ENCODE results near the gene ZSWIM8. TPM values are rescaled to one million over a fixed set of nuclear protein-coding genes. Genes with fewer than 3 reads are reported as not detected.

ZSWIM8 gene
- total and polyA plus RNA-seq, 2 donors (not counting 1 experiment from before 2014, with no cell fraction given) = 110 to 147 TPM

DNA sequence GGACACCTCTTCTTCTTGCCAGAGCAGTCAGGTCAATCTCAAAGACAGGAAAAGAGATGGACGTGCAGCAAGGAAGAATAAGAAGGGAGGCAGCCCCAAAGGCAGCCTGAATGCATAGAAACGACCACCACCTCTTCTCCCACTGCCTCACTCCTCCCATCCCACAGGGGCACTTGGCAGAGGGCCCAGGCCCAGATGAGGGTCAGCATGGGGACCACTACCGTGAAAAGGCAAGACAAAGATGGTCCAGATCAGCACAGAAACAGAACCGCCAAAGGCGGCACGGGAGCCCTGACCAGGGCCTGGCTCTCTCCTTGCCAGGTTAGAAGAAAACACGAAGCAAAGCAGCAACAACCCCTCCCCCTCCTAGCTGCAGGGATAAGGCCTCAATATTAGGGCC lies 27.9 kb downstream of the ZSWIM8 start:
- H3K9ac ChIP-seq (ENCODE audit: low read length) = no peak overlapping the region

DNA sequence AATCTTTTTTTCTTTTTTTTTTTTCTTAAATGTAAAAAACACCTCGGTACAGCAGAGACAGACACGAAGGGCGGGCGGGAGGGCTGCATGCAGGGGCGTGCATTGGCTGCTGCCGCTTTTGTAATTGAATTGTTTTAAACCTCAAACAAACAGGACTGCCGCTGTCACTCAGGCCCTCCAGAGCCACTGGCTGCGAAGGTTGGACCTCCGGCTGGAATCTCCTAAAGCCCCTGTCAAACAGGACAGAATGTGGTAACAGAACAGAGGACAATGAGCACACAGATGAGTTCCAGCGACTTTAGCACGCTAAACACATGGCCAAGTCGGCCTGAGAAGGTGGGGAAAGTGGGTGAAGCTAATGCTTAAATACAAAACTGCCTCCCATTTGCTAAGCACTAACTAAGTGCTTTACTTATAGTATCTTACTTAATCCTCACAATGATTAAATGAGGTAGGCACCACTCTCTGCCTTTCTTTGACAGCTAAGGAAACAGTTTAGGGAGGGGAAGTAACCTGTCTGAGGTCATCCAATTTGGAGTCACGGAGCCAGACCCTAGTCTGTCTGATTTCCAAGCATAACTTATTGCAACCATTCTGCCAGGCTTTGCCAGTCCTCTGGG lies 29.0 kb downstream of the ZSWIM8 start:
- peaks cover 0 to 27% of the 10 kb centered on the region in 2 experiments for H3K36me3 ChIP-seq (replicated peaks in 1 of 2; ENCODE audit: control extremely low read depth in 1 of 2, control insufficient read depth in 1 of 2, extremely low read depth in 1 of 2, insufficient read depth in 2 of 2, low read length in 1 of 2)
- H3K4me3 ChIP-seq (ENCODE audit: control extremely low read depth in 1 of 5, extremely low read depth in 1 of 5, insufficient read depth in 1 of 5, low read depth in 2 of 5, low read length in 4 of 5) = no peak overlapping the region
- peaks cover 13% of the 10 kb centered on the region for H3K79me2 ChIP-seq (ENCODE audit: control insufficient read depth, insufficient read depth, low read length)
- peaks cover 4 to 18% of the 10 kb centered on the region in 2 donors for H3K4me1 ChIP-seq (ENCODE audit: control insufficient read depth in 2 of 2, insufficient read depth in 2 of 2, low read length in 2 of 2)
- H2AFZ ChIP-seq (ENCODE audit: insufficient read depth, low read depth, low read length, poor library complexity, severe bottlenecking) = no peak overlapping the region
- Mint-ChIP-seq H3K9me3 (ENCODE audit: insufficient read depth) (no peaks in the 10 kb centered on the region), H3K27me3 (no peaks in the 10 kb centered on the region), H3K27ac (no peak overlapping the region), H3K4me1 (peaks cover 11% of the 10 kb centered on the region), H3K4me3 (no peak overlapping the region)
- no peak overlapping the region for H3K4me2 ChIP-seq (replicated peaks; ENCODE audit: low read depth, low read length, poor library complexity, severe bottlenecking)
- no peaks in the 10 kb centered on the region for H3K27me3 ChIP-seq (replicated peaks in 1 of 4; ENCODE audit: control extremely low read depth in 1 of 4, control insufficient read depth in 3 of 4, insufficient read depth in 4 of 4, low read length in 3 of 4)
- POLR2A ChIA-PET = interaction anchor here (0.6 to 0.7 kb wide), 2 partner anchors 103 to 1373 kb away, joined by 5 read pairs; no protein-coding TSS in a partner anchor
- intact Hi-C loops (cut with micrococcal nuclease) = loop anchor here (5.0 kb wide), 1 partner anchor 33 kb away; no protein-coding TSS in a partner anchor
- H4K20me1 ChIP-seq (ENCODE audit: control insufficient read depth, insufficient read depth, low read length, poor library complexity, severe bottlenecking) = peaks cover 4% of the 10 kb centered on the region
- H3K27ac ChIP-seq (ENCODE audit: low read length in 2 of 2) = no peak overlapping the region
- no peak for TF ChIP-seq EZH2 (IDR thresholded peaks at IDR 0.05; ENCODE audit: borderline replicate concordance, insufficient read depth, low read depth, low read length, poor library complexity, severe bottlenecking)
- TF ChIP-seq, protein P1, sequence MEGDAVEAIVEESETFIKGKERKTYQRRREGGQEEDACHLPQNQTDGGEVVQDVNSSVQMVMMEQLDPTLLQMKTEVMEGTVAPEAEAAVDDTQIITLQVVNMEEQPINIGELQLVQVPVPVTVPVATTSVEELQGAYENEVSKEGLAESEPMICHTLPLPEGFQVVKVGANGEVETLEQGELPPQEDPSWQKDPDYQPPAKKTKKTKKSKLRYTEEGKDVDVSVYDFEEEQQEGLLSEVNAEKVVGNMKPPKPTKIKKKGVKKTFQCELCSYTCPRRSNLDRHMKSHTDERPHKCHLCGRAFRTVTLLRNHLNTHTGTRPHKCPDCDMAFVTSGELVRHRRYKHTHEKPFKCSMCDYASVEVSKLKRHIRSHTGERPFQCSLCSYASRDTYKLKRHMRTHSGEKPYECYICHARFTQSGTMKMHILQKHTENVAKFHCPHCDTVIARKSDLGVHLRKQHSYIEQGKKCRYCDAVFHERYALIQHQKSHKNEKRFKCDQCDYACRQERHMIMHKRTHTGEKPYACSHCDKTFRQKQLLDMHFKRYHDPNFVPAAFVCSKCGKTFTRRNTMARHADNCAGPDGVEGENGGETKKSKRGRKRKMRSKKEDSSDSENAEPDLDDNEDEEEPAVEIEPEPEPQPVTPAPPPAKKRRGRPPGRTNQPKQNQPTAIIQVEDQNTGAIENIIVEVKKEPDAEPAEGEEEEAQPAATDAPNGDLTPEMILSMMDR (IDR thresholded peaks at IDR 0.05) = no peak
- CTCF ChIA-PET = no interaction called here
- H3K9me3 ChIP-seq (ENCODE audit: control extremely low read depth in 1 of 3, control insufficient read depth in 2 of 3, insufficient read depth in 1 of 3, low read length in 2 of 3) = no peaks in the 10 kb centered on the region
- ATAC-seq (ENCODE audit: low read depth) = no peak
- no peak overlapping the region for H3K9ac ChIP-seq (ENCODE audit: low read length)
- 98% methylated on average over 9 of the region's 13 CpGs for WGBS (ENCODE audit: insufficient coverage)
- DNase-seq = no peak

More for the DNA sequence above, 27.9 kb downstream of the ZSWIM8 start:
- H3K36me3 ChIP-seq (replicated peaks in 1 of 2; ENCODE audit: control extremely low read depth in 1 of 2, control insufficient read depth in 1 of 2, extremely low read depth in 1 of 2, insufficient read depth in 2 of 2, low read length in 1 of 2) = peaks cover 0 to 29% of the 10 kb centered on the region in 2 experiments
- H3K27ac ChIP-seq (ENCODE audit: low read length in 2 of 2) = no peak overlapping the region
- TF ChIP-seq, protein P1 (IDR thresholded peaks at IDR 0.05) = no peak
- no peak for TF ChIP-seq EZH2 (IDR thresholded peaks at IDR 0.05; ENCODE audit: borderline replicate concordance, insufficient read depth, low read depth, low read length, poor library complexity, severe bottlenecking)
- H3K9me3 Mint-ChIP-seq (ENCODE audit: insufficient read depth) = no peaks in the 10 kb centered on the region
- no peak overlapping the region for H3K4me2 ChIP-seq (replicated peaks; ENCODE audit: low read depth, low read length, poor library complexity, severe bottlenecking)
- peaks cover 20% of the 10 kb centered on the region for H3K4me1 Mint-ChIP-seq
- H2AFZ ChIP-seq (ENCODE audit: insufficient read depth, low read depth, low read length, poor library complexity, severe bottlenecking) = no peak overlapping the region
- DNase-seq = no peak
- ChIA-PET POLR2A (no interaction called here), CTCF (interaction anchor here (1.3 kb wide), 1 partner anchor 66 kb away, joined by 9 read pairs; no protein-coding TSS in a partner anchor)
- H3K4me1 ChIP-seq (ENCODE audit: control insufficient read depth in 2 of 2, insufficient read depth in 2 of 2, low read length in 2 of 2) = peaks cover 4 to 18% of the 10 kb centered on the region in 2 donors
- H3K9me3 ChIP-seq (ENCODE audit: control extremely low read depth in 1 of 3, control insufficient read depth in 2 of 3, insufficient read depth in 1 of 3, low read length in 2 of 3) = no peaks in the 10 kb centered on the region
- intact Hi-C loops (cut with micrococcal nuclease) = loop anchor here (2.0 to 5.0 kb wide), 2 partner anchors 34 to 61 kb away; partner anchors contain the start of gene CAMK2G
- H3K27ac Mint-ChIP-seq = no peak overlapping the region
- no peak overlapping the region for H3K4me3 ChIP-seq (ENCODE audit: control extremely low read depth in 1 of 5, extremely low read depth in 1 of 5, insufficient read depth in 1 of 5, low read depth in 2 of 5, low read length in 4 of 5)
- H3K27me3 Mint-ChIP-seq = no peaks in the 10 kb centered on the region
- H3K79me2 ChIP-seq (ENCODE audit: control insufficient read depth, insufficient read depth, low read length) = peaks cover 20% of the 10 kb centered on the region
- WGBS (ENCODE audit: insufficient coverage) = 100% methylated on average over 4 of the region's 7 CpGs
- ATAC-seq (ENCODE audit: low read depth) = no peak
- H4K20me1 ChIP-seq (ENCODE audit: control insufficient read depth, insufficient read depth, low read length, poor library complexity, severe bottlenecking) = peaks cover 5% of the 10 kb centered on the region
- H3K4me3 Mint-ChIP-seq = no peak overlapping the region
- H3K27me3 ChIP-seq (replicated peaks in 1 of 4; ENCODE audit: control extremely low read depth in 1 of 4, control insufficient read depth in 3 of 4, insufficient read depth in 4 of 4, low read length in 3 of 4) = no peaks in the 10 kb centered on the region

Measured in B cell (primary cell).